Right lobe of liver (tissue), 4 donors: ENCODE measurements around the gene RDH5.

ENCODE experiments used
- POLR2A ChIP-seq: fragments of 450-650 bp; IDR thresholded peaks from one replicate; pipeline ENCODE4 v1.6.1; 2017; ENCODE audit warnings: antibody characterized with exemption, mild to moderate bottlenecking
- TF ChIP-seq, protein P1 (sequence below), 4 donors: fragments of 200-600 bp in 3 of 4; fragments of 450-650 bp in 1 of 4; IDR thresholded peaks; one replicate each; pipeline versions ENCODE4 v1.5.1 to v1.8.0; 2016 to 2022; ENCODE audit warnings: antibody characterized with exemption in 4 of 4, mild to moderate bottlenecking in 2 of 4
- donor health status: DM: no; HTN: no; CAD: no.
- donor health status: DM: no; HTN: no; CAD: no.
- donor health status: DM: no; HTN: yes; CAD: no.

DNA sequence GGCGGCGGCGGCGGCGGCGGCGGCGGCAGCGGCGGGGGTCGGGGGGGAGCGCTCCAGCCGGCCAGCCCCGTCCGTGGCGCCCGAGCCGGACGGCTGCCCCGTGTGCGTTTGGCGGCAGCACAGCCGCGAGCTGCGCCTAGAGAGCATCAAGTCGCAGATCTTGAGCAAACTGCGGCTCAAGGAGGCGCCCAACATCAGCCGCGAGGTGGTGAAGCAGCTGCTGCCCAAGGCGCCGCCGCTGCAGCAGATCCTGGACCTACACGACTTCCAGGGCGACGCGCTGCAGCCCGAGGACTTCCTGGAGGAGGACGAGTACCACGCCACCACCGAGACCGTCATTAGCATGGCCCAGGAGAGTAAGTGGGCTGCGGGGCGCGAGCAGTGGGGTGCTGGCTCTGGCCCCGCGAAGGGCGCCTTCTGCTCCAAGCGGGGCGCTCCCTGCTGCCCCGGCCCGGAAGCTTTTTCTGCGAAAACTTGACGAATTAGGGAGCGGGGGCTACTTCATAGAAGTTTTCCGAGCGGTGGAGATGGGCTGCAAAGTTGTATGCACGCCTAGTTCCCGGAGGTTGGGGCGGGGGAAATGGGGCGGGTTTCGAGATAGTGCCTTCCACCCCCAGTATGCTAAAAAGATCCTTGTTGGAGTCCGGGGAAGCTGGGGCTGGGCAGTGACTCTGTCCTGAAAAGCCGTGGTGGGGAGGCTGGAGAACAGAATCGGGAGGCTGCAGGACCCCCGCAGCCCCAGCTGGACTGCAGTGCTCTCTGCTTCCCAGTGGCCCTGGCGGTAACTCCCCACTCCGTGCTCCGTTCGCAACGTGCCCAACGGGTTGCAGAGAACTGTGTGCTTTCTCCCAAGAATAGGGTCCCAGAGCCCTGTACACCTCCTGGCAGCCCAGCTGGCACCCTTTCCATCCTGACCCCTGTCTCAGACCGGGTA, 23.5 kb downstream of the RDH5 start:
- TF ChIP-seq, protein P1, sequence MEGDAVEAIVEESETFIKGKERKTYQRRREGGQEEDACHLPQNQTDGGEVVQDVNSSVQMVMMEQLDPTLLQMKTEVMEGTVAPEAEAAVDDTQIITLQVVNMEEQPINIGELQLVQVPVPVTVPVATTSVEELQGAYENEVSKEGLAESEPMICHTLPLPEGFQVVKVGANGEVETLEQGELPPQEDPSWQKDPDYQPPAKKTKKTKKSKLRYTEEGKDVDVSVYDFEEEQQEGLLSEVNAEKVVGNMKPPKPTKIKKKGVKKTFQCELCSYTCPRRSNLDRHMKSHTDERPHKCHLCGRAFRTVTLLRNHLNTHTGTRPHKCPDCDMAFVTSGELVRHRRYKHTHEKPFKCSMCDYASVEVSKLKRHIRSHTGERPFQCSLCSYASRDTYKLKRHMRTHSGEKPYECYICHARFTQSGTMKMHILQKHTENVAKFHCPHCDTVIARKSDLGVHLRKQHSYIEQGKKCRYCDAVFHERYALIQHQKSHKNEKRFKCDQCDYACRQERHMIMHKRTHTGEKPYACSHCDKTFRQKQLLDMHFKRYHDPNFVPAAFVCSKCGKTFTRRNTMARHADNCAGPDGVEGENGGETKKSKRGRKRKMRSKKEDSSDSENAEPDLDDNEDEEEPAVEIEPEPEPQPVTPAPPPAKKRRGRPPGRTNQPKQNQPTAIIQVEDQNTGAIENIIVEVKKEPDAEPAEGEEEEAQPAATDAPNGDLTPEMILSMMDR (IDR thresholded peaks at IDR 0.05), result no peak
- TF ChIP-seq POLR2A, result no peak
